Right lobe of liver (tissue), 4 donors: Measurements from ENCODE around the gene TWF2.

Experiments used
- CTCF ChIP-seq, 4 donors: fragments of 200-600 bp in 3 of 4; fragments of 450-650 bp in 1 of 4; IDR thresholded peaks; one replicate each; pipeline versions ENCODE4 v1.5.1 to v1.8.0; 2016 to 2022; ENCODE audit warnings: antibody characterized with exemption in 4 of 4, mild to moderate bottlenecking in 2 of 4
- POLR2A ChIP-seq: fragments of 450-650 bp; IDR thresholded peaks from one replicate; pipeline ENCODE4 v1.6.1; 2017; ENCODE audit warnings: antibody characterized with exemption, mild to moderate bottlenecking
- donor health status: DM: no; HTN: no; CAD: no.
- donor health status: DM: no; HTN: no; CAD: no.
- donor health status: DM: no; HTN: yes; CAD: no.

- TF ChIP-seq CTCF (IDR thresholded peaks at IDR 0.05) (no peak), POLR2A (no peak)
Measured at GRCh38 chr3:52225452-52226228, 13.3 kb downstream of the TWF2 start, which contains the start of gene TLR9.
